Measurements from ENCODE around the gene ATOH7. TPM values are rescaled to one million over a fixed set of nuclear protein-coding genes. Genes with fewer than 3 reads are reported as not detected.
"Not testable (repeated sequence)": the region's sequence is repeated elsewhere in the genome, so short reads cannot be mapped to it uniquely, and the experiment has no call there.

Gene ATOH7
- polyA plus RNA-seq (2012; ENCODE audit: missing spikeins) = not detected

DNA sequence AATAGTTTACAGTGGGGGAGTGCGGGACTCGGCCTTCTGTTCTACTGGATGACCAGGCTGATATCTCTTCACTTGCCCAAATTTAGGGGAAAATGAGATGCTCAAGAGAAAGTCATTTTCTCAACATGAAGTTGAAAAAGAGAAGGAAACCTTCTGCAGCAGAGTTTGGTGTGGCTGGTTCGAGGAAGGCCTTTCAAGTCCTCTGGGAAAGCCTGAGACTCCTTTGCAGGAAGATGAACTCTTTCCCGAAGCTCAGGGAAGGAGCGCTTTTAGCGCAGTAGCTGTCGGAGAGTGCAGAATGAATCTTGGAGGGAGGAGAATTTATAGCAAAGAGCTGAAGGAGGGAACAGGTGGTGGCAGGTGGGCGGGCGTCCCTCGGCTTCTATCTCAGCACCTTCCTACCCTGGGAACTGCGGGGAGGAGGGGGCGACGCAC is at the start of gene ATOH7:
TSS of gene ATOH7 (minus strand) at position 297 of the 435 bp plus-strand sequence. CDS start 436 bp downstream, outside the sequence.
- FAIRE-seq (no peak), DNase-seq (ENCODE audit: insufficient read length) (no peak)
- TF ChIP-seq TAF1 (IDR thresholded peaks at IDR 0.05; ENCODE audit: borderline replicate concordance, low read depth, low read length) (no peak), POLR2A (IDR thresholded peaks at IDR 0.05; ENCODE audit: low read depth, low read length) (no peak), POLR2AphosphoS5 (IDR thresholded peaks at IDR 0.05; ENCODE audit: low read depth, low read length) (no peak)

DNA sequence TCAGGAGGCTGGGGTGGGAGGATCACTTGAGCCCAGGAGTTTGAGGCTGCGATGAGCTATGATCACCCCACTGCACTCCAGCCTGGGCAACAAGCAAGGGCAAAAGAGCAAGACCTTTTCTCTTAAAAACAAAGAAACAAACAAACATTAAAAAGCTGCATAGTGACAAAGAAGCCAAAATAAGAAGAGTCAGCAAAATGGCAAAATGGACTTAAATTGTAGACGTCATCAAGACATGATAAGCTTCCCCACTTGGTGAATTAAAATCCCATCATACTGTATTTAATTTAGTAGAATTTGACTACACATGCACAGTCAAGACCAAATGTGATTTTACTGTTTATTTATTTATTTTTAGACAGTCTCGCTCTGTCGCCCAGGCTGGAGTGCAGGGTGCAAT is 48.8 kb upstream of the ATOH7 start:
- FAIRE-seq (no peak), DNase-seq (ENCODE audit: insufficient read length) (no peak)
- TF ChIP-seq TAF1 (IDR thresholded peaks at IDR 0.05; ENCODE audit: borderline replicate concordance, low read depth, low read length) (no peak), POLR2AphosphoS5 (IDR thresholded peaks at IDR 0.05; ENCODE audit: low read depth, low read length) (no peak), POLR2A (IDR thresholded peaks at IDR 0.05; ENCODE audit: low read depth, low read length) (no peak)

DNA sequence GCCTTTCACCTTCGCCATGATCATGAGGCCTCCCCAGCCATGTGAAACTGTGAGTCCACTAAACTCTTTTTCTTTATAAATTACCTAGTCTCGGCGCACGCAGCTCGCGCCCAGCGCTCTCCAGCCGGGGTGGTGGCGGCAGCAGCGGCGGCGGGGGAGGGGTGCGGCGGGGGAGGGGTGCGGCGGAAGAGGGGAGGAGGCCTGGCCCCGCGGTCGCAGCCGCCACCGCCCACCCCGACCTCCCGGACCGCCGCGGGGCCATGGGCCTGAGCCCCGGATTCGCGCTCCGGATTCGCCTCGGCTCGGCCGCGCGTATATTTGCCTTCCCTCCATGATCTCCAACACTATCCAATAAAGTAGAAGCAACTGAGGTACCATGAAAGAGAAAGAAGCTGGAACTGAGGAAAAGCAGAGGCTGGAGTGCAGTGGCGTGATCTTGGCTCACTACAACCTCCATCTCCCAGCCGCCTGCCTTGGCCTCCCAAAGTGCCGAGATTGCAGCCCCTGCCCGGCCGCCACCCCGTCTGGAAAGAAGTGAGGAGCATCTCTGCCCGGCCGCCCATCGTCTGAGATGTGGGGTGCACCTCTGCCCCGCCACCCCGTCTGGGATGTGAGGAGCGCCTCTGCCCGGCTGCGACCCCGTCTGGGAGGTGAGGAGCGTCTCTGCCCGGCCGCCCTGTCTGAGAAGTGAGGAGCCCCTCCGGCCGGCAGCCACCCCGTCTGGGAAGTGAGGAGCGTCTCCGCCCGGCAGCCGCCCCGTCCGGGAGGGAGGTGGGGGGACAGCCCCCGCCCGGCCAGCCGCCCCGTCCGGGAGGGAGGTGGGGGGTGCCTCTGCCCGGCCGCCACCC is 47.2 kb upstream of the ATOH7 start:
- not testable (repeated sequence) for FAIRE-seq; DNase-seq (ENCODE audit: insufficient read length)

DNA sequence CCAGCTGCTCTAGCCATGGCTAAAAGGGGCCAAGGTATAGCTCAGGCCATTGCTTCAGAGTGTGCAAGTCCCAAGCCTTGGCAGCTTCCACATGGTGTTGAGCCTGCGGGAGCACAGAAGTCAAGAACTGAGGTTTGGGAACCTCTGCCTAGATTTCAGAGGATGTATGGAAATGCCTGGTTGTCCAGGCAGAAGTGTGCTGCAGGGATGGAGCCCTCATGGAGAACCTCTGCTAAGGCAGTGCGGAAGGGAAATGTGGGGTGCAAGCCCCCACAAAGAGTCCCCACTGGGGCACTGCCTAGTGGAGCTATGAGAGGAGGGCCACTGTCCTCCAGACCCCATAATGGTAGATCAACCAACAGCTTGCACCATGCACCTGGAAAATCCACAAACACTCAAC is 45.9 kb upstream of the ATOH7 start:
- DNase-seq (ENCODE audit: insufficient read length); FAIRE-seq: not testable (repeated sequence)

DNA sequence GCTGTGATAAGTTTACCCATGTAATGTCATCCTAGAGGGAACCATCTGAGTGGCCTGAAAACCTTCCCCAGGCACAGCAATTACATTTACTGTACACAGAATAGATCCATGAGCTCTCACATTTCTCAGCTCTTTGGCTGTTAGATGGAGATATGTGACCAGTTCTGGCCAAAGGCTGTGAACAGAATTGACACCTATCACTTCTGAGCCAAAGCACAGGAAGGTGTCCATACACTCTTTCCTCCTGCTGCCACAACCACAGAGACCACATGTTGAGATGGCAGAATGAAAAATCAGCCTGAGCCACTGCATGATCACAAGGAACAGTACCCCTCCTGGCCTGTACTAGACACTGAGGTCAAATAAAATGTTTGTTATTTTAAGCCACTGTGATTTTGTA is 44.3 kb upstream of the ATOH7 start:
- FAIRE-seq (no peak), DNase-seq (ENCODE audit: insufficient read length) (no peak)
- TF ChIP-seq TAF1 (IDR thresholded peaks at IDR 0.05; ENCODE audit: borderline replicate concordance, low read depth, low read length) (no peak), POLR2A (IDR thresholded peaks at IDR 0.05; ENCODE audit: low read depth, low read length) (no peak)

DNA sequence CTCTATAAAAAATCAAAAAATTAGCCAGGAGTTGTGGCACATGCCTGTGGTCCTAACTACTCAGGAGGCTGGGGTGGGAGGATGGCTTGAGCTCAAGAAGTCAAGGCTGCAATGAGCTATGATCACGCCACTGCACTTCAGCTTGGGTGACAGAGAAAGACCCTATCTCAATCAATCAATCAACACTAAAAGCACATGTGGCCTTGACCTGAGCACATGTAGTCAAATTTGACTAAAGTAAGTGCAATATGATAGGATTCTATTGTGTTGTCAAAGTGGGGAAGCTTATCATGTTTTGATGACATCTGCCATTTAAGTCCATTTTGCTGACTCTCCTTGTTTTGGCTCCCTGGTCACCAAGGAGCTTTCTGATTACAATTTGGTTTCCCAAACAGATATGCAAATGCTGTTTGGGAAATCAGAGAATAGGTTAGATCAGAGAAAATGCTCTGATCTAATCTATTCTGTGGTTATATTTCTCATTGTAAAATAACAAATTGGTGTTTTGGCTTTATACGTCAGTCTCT is 43.8 kb upstream of the ATOH7 start:
- TF ChIP-seq POLR2AphosphoS5 (IDR thresholded peaks at IDR 0.05; ENCODE audit: low read depth, low read length) = no peak
- no peak for TF ChIP-seq TAF1 (IDR thresholded peaks at IDR 0.05; ENCODE audit: borderline replicate concordance, low read depth, low read length)
- no peak for TF ChIP-seq POLR2A (IDR thresholded peaks at IDR 0.05; ENCODE audit: low read depth, low read length)
- no peak for FAIRE-seq
- no peak for DNase-seq (ENCODE audit: insufficient read length)

DNA sequence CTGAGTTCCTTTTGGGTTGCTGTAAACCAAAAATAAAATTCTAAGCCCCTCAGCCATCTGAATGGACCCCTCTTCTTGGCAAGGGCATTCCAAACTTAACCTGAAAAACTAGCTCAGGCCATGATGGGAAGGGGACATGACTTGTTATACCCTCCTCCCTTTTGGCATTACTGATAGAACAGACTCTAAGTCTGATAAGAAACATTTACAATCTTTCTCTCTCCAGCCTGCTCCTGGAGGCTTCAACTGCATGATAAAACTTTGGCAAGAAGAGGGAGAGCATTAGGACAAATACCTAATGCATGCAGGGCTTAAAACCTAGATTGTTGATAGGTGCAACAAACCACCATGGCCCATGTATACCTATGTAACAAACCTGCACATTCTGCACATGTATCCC is 40.9 kb upstream of the ATOH7 start:
- no peak for FAIRE-seq
- TF ChIP-seq POLR2AphosphoS5 (IDR thresholded peaks at IDR 0.05; ENCODE audit: low read depth, low read length) (no peak), POLR2A (IDR thresholded peaks at IDR 0.05; ENCODE audit: low read depth, low read length) (no peak), TAF1 (IDR thresholded peaks at IDR 0.05; ENCODE audit: borderline replicate concordance, low read depth, low read length) (no peak)
- DNase-seq (ENCODE audit: insufficient read length) = no peak

DNA sequence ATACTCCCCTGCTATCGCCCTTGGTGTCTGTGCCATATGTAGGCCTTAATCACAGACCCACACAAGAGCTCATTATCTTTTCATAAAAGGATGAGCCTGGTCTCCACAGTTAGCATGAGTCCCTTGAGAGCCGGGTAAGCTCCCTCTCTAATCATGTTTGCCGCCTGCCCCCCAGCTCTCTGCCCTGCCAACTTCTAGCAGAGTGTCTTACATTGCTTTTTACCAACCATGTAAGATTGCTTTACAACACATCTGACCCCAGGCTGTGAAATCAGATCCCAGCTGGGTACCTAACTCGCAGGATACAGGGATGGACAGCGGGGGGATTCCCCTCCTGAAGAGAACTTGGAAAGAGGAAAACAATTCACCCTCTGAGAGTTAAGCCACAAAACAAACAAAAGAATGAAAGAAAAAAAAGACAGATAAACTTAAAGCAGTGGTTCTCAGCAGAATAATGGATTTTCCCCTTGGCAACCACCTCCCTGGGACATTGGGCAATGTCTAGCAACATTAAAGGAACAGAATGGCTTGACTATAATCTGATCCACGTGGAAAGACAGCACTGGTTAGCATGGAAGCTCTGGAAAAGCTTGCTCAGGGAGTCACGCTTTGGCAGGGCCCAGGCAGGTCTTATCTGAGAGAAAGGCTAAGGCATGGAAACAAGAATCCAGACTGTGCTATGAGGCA is 39.4 kb upstream of the ATOH7 start:
- no peak for DNase-seq (ENCODE audit: insufficient read length)
- TF ChIP-seq POLR2AphosphoS5 (IDR thresholded peaks at IDR 0.05; ENCODE audit: low read depth, low read length) (no peak), POLR2A (IDR thresholded peaks at IDR 0.05; ENCODE audit: low read depth, low read length) (no peak), TAF1 (IDR thresholded peaks at IDR 0.05; ENCODE audit: borderline replicate concordance, low read depth, low read length) (no peak)
- no peak for FAIRE-seq

DNA sequence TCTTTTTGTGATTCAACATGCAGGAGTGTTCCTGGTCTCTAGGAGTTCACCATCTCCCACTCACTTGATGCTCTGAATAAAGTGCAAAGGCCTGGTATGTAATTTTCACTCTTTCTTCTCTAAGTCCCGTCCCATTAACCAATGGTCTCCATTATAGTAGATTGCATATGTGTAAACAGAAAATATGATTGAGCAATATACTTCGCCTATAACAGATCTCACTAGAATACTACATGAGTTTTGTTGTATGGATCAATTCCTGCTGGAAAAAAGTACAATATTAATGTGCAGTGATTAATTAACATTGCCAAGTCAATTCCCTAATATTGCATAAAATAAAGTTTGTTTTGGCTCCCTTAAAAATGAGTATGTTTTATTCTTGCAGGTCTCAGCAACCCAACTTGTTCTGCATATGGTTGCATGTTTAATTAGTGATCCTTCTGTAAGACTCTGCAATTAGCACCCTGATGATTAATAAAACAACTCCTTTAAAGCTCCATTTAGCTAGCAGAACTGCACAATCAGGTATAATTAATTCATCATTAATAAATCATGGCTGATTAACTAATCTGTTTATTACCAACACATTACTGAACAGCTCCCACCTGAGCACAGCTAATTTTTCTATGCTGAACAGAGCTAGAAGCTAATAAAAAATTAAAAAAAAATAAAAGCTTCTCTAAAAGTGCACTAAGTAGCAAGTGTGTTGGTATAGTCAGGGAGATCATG is 37.8 kb upstream of the ATOH7 start:
- TF ChIP-seq POLR2A (IDR thresholded peaks at IDR 0.05; ENCODE audit: low read depth, low read length) (no peak), TAF1 (IDR thresholded peaks at IDR 0.05; ENCODE audit: borderline replicate concordance, low read depth, low read length) (no peak), POLR2AphosphoS5 (IDR thresholded peaks at IDR 0.05; ENCODE audit: low read depth, low read length) (no peak)
- FAIRE-seq (no peak), DNase-seq (ENCODE audit: insufficient read length) (no peak)

DNA sequence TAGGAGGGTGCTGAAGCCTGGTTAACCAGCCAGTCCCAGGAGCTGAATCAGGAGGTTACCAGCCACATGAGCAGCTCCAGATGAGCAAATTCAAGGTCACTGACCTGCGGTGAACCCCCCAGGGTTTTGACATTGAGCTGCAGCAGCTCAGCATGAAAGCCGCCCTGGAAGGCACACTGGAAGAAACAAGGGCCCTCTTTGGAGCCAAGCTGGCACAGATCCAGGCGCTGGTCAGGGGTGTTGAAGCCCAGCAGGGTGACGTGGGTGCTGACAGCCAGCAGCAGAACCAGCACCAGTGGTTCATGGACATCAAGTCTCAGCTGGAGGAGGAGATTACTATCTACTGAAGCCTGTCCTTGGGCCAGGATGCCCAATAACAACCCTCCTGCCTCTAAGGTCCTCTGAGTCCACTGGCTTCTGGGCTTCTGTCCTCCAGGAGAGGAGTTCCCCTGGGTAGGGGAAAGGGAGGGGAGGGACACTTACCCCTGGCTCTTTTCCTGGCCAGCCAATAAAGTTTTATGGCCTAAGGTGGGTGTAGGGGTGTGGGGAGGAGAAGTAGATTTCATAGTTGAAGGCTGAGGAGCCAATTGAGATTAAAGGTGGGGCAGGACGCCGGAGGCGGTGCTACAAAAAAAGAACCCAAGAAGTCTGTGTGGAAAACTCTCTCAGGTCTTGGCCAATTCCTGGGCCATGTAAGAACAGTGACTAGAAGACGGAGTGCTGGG is 29.4 kb upstream of the ATOH7 start:
- no peak for DNase-seq (ENCODE audit: insufficient read length)
- FAIRE-seq = no peak
- TF ChIP-seq POLR2AphosphoS5 (IDR thresholded peaks at IDR 0.05; ENCODE audit: low read depth, low read length) = no peak
- no peak for TF ChIP-seq TAF1 (IDR thresholded peaks at IDR 0.05; ENCODE audit: borderline replicate concordance, low read depth, low read length)
- TF ChIP-seq POLR2A (IDR thresholded peaks at IDR 0.05; ENCODE audit: low read depth, low read length) = no peak

DNA sequence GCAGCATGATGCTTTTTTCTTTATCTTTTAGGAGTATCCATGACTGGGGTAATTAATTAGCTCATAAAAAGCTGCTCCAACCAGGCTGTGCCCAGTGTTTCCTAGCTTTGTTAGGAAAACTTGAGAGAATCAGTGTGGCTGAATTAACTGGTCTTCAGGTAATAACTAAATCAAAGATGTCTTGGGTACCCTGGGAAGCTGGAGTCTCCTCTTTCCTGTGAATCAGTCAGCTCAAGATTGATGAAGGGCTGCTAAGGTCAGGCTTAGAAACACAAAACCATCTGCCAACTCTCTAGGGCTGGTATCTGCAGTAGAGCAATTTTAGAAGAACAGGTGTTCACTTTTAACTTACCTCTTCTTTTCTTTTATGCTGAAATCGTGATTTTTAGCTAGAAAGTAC is 21.4 kb upstream of the ATOH7 start:
- FAIRE-seq (no peak), DNase-seq (ENCODE audit: insufficient read length) (no peak)
- TF ChIP-seq POLR2A (IDR thresholded peaks at IDR 0.05; ENCODE audit: low read depth, low read length) (no peak), POLR2AphosphoS5 (IDR thresholded peaks at IDR 0.05; ENCODE audit: low read depth, low read length) (no peak)

All from GM12892 (cell line).